Inflammatory macrophage treated with lipopolysaccharide for 1 hour (primary cell): Measurements from ENCODE around the gene KRT27.

Source experiments
- DNase-seq, 2 donors: peaks; one replicate each; pipeline ENCODE4 v3.0.0-alpha.2; 2020 to 2022

KRT27 gene

GRCh38 chr17:40806131-40806530 lies 23.8 kb upstream of the KRT27 start:
- DNase-seq, result no peak

GRCh38 chr17:40803617-40804082 lies 21.3 kb upstream of the KRT27 start:
- DNase-seq, result peak; percentile 31 to 83

GRCh38 chr17:40801157-40801556 lies 18.8 kb upstream of the KRT27 start:
- no peak for DNase-seq

- no peak for DNase-seq
Measured at GRCh38 chr17:40800381-40800780, 18.0 kb upstream of the KRT27 start.

- no peak for DNase-seq
Measured at GRCh38 chr17:40799859-40800258, 17.5 kb upstream of the KRT27 start, which contains the start of gene KRT28. TSS of gene KRT28 (minus strand) at chr17:40799959. CDS start at chr17:40799893, 66 bp downstream.

- no peak for DNase-seq
Measured at GRCh38 chr17:40796846-40797245, 14.5 kb upstream of the KRT27 start.

GRCh38 chr17:40795019-40795667 lies 12.8 kb upstream of the KRT27 start:
- no peak for DNase-seq

GRCh38 chr17:40794466-40794865 lies 12.1 kb upstream of the KRT27 start:
- peak in 1 of 2 donors; percentile 4 for DNase-seq

- DNase-seq, result no peak
Measured at GRCh38 chr17:40793832-40794231, 11.5 kb upstream of the KRT27 start.

GRCh38 chr17:40791787-40792436 lies 9.6 kb upstream of the KRT27 start:
- no peak for DNase-seq

GRCh38 chr17:40791111-40791510 lies 8.8 kb upstream of the KRT27 start:
- DNase-seq, result no peak

GRCh38 chr17:40779181-40779909 lies 3.0 kb downstream of the KRT27 start:
- DNase-seq, result no peak

- no peak for DNase-seq
Measured at GRCh38 chr17:40778461-40778860, 3.9 kb downstream of the KRT27 start.

- DNase-seq, result no peak
Measured at GRCh38 chr17:40777971-40778370, 4.4 kb downstream of the KRT27 start.

GRCh38 chr17:40777459-40777858 lies 4.9 kb downstream of the KRT27 start:
- no peak for DNase-seq

- DNase-seq, result no peak
Measured at GRCh38 chr17:40775945-40776344, 6.4 kb downstream of the KRT27 start.

GRCh38 chr17:40772101-40772500 lies 10.2 kb downstream of the KRT27 start, which contains the start of gene KRT26:
TSS of gene KRT26 (minus strand) at chr17:40772201. CDS start at chr17:40772113, 88 bp downstream.
- DNase-seq, result no peak

- no peak for DNase-seq
Measured at GRCh38 chr17:40765657-40766056, 16.7 kb downstream of the KRT27 start.

GRCh38 chr17:40763752-40764151 lies 18.6 kb downstream of the KRT27 start:
- DNase-seq, result no peak

GRCh38 chr17:40760105-40761016 lies 22.0 kb downstream of the KRT27 start:
- no peak for DNase-seq

- no peak for DNase-seq
Measured at GRCh38 chr17:40755231-40755630, 27.1 kb downstream of the KRT27 start, which contains the start of gene KRT25. TSS of gene KRT25 (minus strand) at chr17:40755331. CDS start at chr17:40755271, 60 bp downstream.

GRCh38 chr17:40753804-40754203 lies 28.5 kb downstream of the KRT27 start:
- DNase-seq, result no peak
